Measurements from ENCODE around the gene ALDH5A1.

GRCh38 chr6:24574809-24575208 lies 80.0 kb downstream of the ALDH5A1 start:
- no peak for TF ChIP-seq POLR2A (IDR thresholded peaks at IDR 0.05)
- TF ChIP-seq EP300 (IDR thresholded peaks at IDR 0.05; ENCODE audit: low read depth) = no peak
- TF ChIP-seq CTCF (IDR thresholded peaks at IDR 0.05) = no peak

Data from transverse colon (tissue), 3 donors.